ENCODE results near the gene DPY19L2. TPM values are rescaled to one million over a fixed set of nuclear protein-coding genes. Genes with fewer than 3 reads are reported as not detected.

DPY19L2 gene
- 4.1 and 4.7 TPM in 2 replicates for total RNA-seq

DNA sequence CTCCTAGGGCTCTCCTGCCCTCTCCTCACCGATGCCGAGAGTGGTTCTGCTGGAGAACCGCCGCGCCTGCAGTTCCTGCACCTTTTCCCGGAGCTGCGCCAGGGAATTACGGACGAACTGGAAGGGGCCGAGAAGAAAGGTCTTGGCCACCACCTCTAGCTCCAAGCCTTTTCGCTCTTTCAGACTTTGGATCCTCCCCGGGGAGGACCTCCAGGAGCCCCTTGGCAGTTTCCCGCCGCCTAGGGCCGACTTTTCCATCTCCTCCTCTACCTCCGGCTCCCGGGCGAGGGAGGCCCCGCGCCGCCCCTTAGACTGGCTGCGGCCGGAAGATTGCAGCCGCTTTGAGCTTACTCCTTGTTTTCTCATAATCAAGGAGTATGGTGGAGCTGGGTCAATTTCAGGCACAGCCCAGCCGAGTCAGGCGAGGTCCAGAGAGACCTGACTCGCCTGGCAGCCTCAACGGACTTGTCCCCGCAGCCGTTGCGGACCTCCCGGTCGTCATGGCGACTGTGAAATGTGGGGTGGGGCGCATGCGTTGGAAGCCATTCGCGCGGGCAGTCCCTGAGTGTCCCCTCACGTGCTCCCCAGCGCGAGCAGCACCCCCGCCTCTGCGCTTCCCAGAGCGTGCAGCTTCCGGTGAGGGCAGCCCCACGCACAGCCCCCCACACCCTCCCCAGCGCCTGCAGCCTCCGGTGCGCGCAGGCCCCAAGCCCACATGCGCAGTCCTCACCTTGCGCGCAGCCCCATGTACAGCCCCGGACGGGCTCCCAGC, at the start of gene DPY19L2:
DPY19L2 (minus strand) TSS at position 466 of the 772 bp plus-strand sequence; CDS start at position 366, 100 bp downstream.

Other genes starting within 250 kb of the DPY19L2 start
- 11.8 and 24.1 TPM in 2 replicates for gene RXYLT1, start 111.4 kb upstream of the DPY19L2 start, total RNA-seq
- gene SRGAP1, start 176.2 kb upstream of the DPY19L2 start, total RNA-seq = 9.0 and 11.7 TPM in 2 replicates